Sigmoid colon (tissue), 7 donors: ENCODE data around the gene COL23A1. TPM values are rescaled to one million over a fixed set of nuclear protein-coding genes. Genes with fewer than 3 reads are reported as not detected.

ENCODE experiments used
- DNase-seq: peaks from one replicate; pipeline ENCODE4 v3.0.0-alpha.2; 2019
- H3K27ac ChIP-seq, 4 donors: fragments of 200-600 bp; sonication (generic); one replicate each; pipeline ENCODE4 v1.5.1; 2016 to 2019; ENCODE audit warnings: mild to moderate bottlenecking in 1 of 4
- H3K27me3 ChIP-seq, 3 donors: fragments of 200-600 bp; sonication (generic); one replicate each; pipeline ENCODE4 v1.5.1; 2019; ENCODE audit warnings: mild to moderate bottlenecking in 1 of 3
- H3K36me3 ChIP-seq, 4 donors: fragments of 200-600 bp; sonication (generic); one replicate each; pipeline ENCODE4 v1.5.1; 2016 to 2019
- H3K4me1 ChIP-seq, 4 donors: fragments of 200-600 bp; sonication (generic); one replicate each; pipeline ENCODE4 v1.5.1; 2017 to 2019
- H3K4me3 ChIP-seq, 4 donors: fragments of 200-600 bp; sonication (generic); one replicate each; pipeline ENCODE4 v1.5.1; 2017 to 2019; ENCODE audit warnings: mild to moderate bottlenecking in 2 of 4, moderate library complexity in 1 of 4
- H3K9me3 ChIP-seq, 4 donors: fragments of 200-600 bp in 3 of 4; sonication (generic) in 3 of 4; one replicate each; pipeline versions ENCODE4 v1.5.1 to v1.6.1; 2013 to 2019
- EP300 ChIP-seq, 4 donors: sonication (generic); formaldehyde crosslinking; IDR thresholded peaks; one replicate each; pipeline ENCODE4 v1.6.1; 2017; ENCODE audit warnings: antibody characterized with exemption in 4 of 4
- POLR2A ChIP-seq, 2 donors: fragments of 450-650 bp; IDR thresholded peaks; one replicate each; pipeline ENCODE4 v1.6.1; 2016; ENCODE audit warnings: antibody characterized with exemption in 2 of 2, mild to moderate bottlenecking in 2 of 2, moderate library complexity in 2 of 2
- POLR2AphosphoS5 ChIP-seq, 4 donors: sonication (generic); formaldehyde crosslinking; IDR thresholded peaks; one replicate each; pipeline ENCODE4 v1.6.1; 2017; ENCODE audit warnings: antibody characterized with exemption in 4 of 4
- WGBS, 2 donors: extraction: QIAGEN DNeasy Blood & Tissue Kit; methylation state at CpG; one replicate each; pipeline ENCODE4 v1.1.7; 2013; 5-methylcytosine and 5-hydroxymethylcytosine counted together
- intact Hi-C: fragments of 100-400 bp; cut with DNase I; formaldehyde crosslinking; loops from one replicate; pipeline ENCODE4 v1.15.1; 2023
- polyA plus RNA-seq, 3 donors: library from polyadenylated mRNA; stranded (reverse); fragments of 200-250 nt; gene quantifications; one replicate each; pipeline ENCODE4 v1.2.3, GENCODE V29; 2013
- total RNA-seq, 4 donors: library from RNA; depleted of rRNA; stranded (reverse); fragments of >200 nt; gene quantifications; one replicate each; pipeline ENCODE4 v1.1.0, GENCODE V29; 2016
- TF ChIP-seq, protein P1 (sequence below), 4 experiments: fragments of 450-650 bp in 3 of 4; fragments of 200-600 bp in 1 of 4; IDR thresholded peaks; one replicate each; pipeline ENCODE4 v1.5.1; 2016 to 2019; ENCODE audit warnings: antibody characterized with exemption in 4 of 4, mild to moderate bottlenecking in 3 of 4, moderate library complexity in 2 of 4
- donor health status: healthy with polysubstance abuse.
- donor health status: Bipolar disorder and iron deficiency.
- donor health status: healthy.

COL23A1 gene
- total and polyA plus RNA-seq, 7 donors, result 0.28 to 1.2 (median 0.57) TPM; not detected in 1

DNA sequence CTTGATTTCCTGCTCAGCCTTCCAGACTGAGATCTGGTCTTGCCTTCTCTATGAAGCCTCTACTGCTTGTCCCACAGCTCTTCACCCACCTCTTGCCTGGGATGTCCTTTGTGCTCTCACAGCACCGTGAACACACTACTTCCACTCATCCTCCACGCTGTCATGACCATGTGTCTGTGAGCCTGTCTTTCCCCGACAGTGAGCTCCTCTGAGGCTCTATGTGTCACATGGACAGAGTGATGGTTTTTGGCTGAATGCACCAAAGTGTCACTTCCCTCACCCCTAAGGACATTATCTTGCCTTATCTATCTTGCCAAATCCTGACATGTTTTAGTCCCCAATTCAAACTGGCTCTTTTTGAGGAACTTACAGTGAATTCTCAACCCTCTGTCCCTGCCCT, 368.9 kb downstream of the COL23A1 start:
- intact Hi-C loops, result no loop called here
- no peak for DNase-seq
- no peaks in the 10 kb centered on the region for H3K4me1 ChIP-seq
- no peak for TF ChIP-seq POLR2AphosphoS5 (IDR thresholded peaks at IDR 0.05)
- TF ChIP-seq, protein P1, sequence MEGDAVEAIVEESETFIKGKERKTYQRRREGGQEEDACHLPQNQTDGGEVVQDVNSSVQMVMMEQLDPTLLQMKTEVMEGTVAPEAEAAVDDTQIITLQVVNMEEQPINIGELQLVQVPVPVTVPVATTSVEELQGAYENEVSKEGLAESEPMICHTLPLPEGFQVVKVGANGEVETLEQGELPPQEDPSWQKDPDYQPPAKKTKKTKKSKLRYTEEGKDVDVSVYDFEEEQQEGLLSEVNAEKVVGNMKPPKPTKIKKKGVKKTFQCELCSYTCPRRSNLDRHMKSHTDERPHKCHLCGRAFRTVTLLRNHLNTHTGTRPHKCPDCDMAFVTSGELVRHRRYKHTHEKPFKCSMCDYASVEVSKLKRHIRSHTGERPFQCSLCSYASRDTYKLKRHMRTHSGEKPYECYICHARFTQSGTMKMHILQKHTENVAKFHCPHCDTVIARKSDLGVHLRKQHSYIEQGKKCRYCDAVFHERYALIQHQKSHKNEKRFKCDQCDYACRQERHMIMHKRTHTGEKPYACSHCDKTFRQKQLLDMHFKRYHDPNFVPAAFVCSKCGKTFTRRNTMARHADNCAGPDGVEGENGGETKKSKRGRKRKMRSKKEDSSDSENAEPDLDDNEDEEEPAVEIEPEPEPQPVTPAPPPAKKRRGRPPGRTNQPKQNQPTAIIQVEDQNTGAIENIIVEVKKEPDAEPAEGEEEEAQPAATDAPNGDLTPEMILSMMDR (IDR thresholded peaks at IDR 0.05), result no peak
- H3K36me3 ChIP-seq, result peaks cover 0 to 72% (median 15%) of the 10 kb centered on the region in 4 donors
- no peaks in the 10 kb centered on the region for H3K27me3 ChIP-seq
- H3K9me3 ChIP-seq, result no peaks in the 10 kb centered on the region
- no peak overlapping the region for H3K27ac ChIP-seq
- 78 to 81% methylated on average over 3 of the region's 3 CpGs for WGBS, 2 donors
- H3K4me3 ChIP-seq, result no peak overlapping the region

DNA sequence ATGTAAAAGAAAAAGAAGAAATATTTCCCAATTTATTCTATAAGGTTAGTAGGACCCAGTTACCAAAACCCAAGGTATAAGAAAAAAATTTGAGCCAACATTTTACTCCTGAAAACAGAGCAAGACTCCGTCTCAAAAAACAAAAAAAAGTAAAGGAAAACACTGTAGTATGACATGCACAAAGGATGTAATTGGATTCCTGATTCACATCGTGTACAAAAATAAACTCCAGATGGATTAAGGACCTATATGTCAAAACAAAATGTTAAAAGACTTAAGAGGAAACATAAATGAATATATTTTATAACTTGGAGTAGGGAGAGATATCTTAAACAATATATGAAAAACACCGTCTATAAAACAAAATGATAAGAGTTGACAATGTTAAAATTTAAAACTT, 371.4 kb downstream of the COL23A1 start:
- Histone ChIP-seq H3K36me3 (peaks cover 0 to 79% (median 29%) of the 10 kb centered on the region in 4 donors), H3K27ac (no peak overlapping the region)
- 81% methylated on average over 3 of the region's 3 CpGs for WGBS, 2 donors

DNA sequence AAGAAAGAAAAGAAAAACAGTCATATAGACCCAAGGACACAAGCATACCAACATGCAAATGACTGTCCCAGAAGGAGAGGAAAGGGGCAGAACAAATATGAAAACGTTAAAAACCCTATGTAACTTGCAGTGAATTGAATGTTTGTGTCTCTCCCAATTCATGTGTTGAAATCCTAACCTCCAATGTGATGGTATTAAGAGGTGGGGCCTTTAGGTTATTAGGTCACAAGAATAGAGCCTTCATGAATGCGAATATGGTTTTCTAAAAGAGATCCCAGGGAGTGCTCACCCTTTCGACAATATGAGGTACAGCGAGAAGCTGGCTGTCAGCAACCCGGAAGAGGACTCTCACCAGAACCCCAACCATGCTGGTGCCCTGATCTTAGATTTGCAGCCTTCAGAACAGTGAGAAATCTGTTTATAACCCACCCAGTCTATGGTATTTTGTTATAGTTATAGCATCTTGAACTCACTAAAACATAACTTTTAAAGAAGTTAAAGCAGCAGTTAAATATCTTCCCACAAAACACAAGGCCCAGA, 371.9 kb downstream of the COL23A1 start:
- no peaks in the 10 kb centered on the region for H3K27me3 ChIP-seq
- H3K4me1 ChIP-seq, result no peaks in the 10 kb centered on the region
- intact Hi-C loops, result no loop called here
- no peak for DNase-seq
- no peak overlapping the region for H3K4me3 ChIP-seq
- TF ChIP-seq, protein P1 (IDR thresholded peaks at IDR 0.05), result no peak
- no peak for TF ChIP-seq EP300 (IDR thresholded peaks at IDR 0.05)
- no peak for TF ChIP-seq POLR2A (IDR thresholded peaks at IDR 0.05)
- no peak for TF ChIP-seq POLR2AphosphoS5 (IDR thresholded peaks at IDR 0.05)
- H3K9me3 ChIP-seq, result no peaks in the 10 kb centered on the region
- 78 to 90% methylated on average over 5 of the region's 5 CpGs for WGBS, 2 donors
- H3K36me3 ChIP-seq, result peaks cover 0 to 84% (median 30%) of the 10 kb centered on the region in 4 donors
- H3K27ac ChIP-seq, result no peak overlapping the region

More for the DNA sequence above, 371.4 kb downstream of the COL23A1 start:
- intact Hi-C loops, result no loop called here
- no peaks in the 10 kb centered on the region for H3K27me3 ChIP-seq
- no peak for DNase-seq
- H3K4me3 ChIP-seq, result no peak overlapping the region
- no peaks in the 10 kb centered on the region for H3K9me3 ChIP-seq
- H3K4me1 ChIP-seq, result no peaks in the 10 kb centered on the region
- TF ChIP-seq POLR2A (IDR thresholded peaks at IDR 0.05) (no peak), EP300 (IDR thresholded peaks at IDR 0.05) (no peak), POLR2AphosphoS5 (IDR thresholded peaks at IDR 0.05) (no peak)
- TF ChIP-seq, protein P1 (IDR thresholded peaks at IDR 0.05), result no peak

DNA sequence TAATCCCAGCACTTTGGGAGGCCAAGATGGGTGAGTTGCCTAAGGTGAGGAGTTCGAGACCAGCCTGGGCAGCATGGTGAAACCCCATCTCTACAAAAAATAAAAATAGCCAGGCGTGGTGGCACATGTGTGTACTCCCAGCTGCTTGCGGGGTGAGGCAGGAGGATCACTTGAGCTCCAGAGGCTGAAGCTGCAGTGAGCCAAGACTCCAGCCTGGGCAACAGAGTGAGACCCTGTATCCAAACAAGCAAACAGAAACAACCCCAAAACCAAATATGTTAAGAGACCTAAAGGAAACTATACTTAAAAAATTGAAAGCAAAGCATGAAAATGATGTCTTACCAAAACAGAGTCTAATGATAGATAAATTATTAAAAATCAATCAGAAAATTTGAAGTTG, 373.4 kb downstream of the COL23A1 start:
- intact Hi-C loops, result no loop called here
- Histone ChIP-seq H3K4me1 (no peaks in the 10 kb centered on the region), H3K9me3 (no peaks in the 10 kb centered on the region), H3K36me3 (peaks cover 10 to 90% (median 41%) of the 10 kb centered on the region in 4 donors), H3K27ac (no peak overlapping the region), H3K4me3 (no peak overlapping the region), H3K27me3 (no peaks in the 10 kb centered on the region)
- WGBS, 2 donors, result 60 to 80% methylated on average over 3 of the region's 3 CpGs
- TF ChIP-seq, protein P1 (IDR thresholded peaks at IDR 0.05), result no peak
- TF ChIP-seq EP300 (IDR thresholded peaks at IDR 0.05) (no peak), POLR2AphosphoS5 (IDR thresholded peaks at IDR 0.05) (no peak), POLR2A (IDR thresholded peaks at IDR 0.05) (no peak)
- no peak for DNase-seq

DNA sequence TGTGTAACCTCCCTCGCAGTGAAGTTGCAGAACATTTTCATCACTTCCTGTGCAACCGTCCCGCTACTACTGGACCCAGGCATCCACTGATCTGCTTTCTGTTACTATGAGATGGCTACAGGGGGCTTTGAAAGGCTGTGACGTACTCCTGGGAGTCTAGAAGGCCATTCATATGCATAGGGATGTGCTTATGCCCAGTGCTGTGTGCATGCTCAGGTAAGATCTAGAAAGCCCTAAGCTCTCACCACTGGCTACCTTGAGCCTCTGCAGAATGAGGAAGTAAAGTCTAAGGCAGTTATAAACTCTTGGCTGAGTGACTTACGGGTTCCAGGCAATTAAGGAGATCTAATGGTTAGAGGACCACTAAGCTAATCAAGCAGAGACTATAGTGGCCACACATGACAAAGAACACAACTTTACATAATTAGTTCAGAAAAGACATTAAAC, 374.1 kb downstream of the COL23A1 start:
- intact Hi-C loops, result no loop called here
- Histone ChIP-seq H3K36me3 (peaks cover 17 to 91% (median 47%) of the 10 kb centered on the region in 4 donors), H3K4me1 (no peaks in the 10 kb centered on the region), H3K4me3 (no peak overlapping the region), H3K27me3 (no peaks in the 10 kb centered on the region), H3K27ac (no peak overlapping the region), H3K9me3 (no peaks in the 10 kb centered on the region)
- TF ChIP-seq, protein P1 (IDR thresholded peaks at IDR 0.05), result no peak
- DNase-seq, result no peak
- 26 to 68% methylated on average over 5 of the region's 5 CpGs for WGBS, 2 donors
